SH-SY5Y (cell line): ENCODE results near the gene DLL1.

ENCODE experiments used
- GATA2 ChIP-seq: IDR thresholded peaks from 2 replicates; pipeline ENCODE4 v1.6.1; 2011; ENCODE audit warnings: mild to moderate bottlenecking, low read depth, low read length
- GATA3 ChIP-seq: IDR thresholded peaks from 2 replicates; pipeline ENCODE4 v1.6.1; 2011; ENCODE audit warnings: low read depth, mild to moderate bottlenecking, low read length, moderate library complexity

- TF ChIP-seq GATA3 = no peak
- TF ChIP-seq GATA2 = no peak
Measured at GRCh38 chr6:170290296-170291128, at the start of gene DLL1.
